Jurkat, Clone E6-1 (cell line): ENCODE data around the gene TFAM. TPM values are rescaled to one million over a fixed set of nuclear protein-coding genes. Genes with fewer than 3 reads are reported as not detected.

Source experiments
- DNase-seq: peaks from one replicate; pipeline ENCODE4 v3.0.0-alpha.2; 2011; ENCODE audit warnings: low read depth, low spot score
- H3K4me3 ChIP-seq: 2 replicates; pipeline ENCODE4 v1.5.1; 2011; ENCODE audit warnings: mild to moderate bottlenecking, low read length, control low read depth, moderate library complexity
- polyA plus RNA-seq: library from polyadenylated mRNA; unstranded; fragments of >200 nt; gene quantifications from one replicate; pipeline ENCODE4 v1.2.1, GENCODE V29; 2012; ENCODE audit warnings: missing spikeins; ENCODE audit not compliant: insufficient read length, insufficient read depth

The TFAM gene
- 46.2 TPM for polyA plus RNA-seq

DNA sequence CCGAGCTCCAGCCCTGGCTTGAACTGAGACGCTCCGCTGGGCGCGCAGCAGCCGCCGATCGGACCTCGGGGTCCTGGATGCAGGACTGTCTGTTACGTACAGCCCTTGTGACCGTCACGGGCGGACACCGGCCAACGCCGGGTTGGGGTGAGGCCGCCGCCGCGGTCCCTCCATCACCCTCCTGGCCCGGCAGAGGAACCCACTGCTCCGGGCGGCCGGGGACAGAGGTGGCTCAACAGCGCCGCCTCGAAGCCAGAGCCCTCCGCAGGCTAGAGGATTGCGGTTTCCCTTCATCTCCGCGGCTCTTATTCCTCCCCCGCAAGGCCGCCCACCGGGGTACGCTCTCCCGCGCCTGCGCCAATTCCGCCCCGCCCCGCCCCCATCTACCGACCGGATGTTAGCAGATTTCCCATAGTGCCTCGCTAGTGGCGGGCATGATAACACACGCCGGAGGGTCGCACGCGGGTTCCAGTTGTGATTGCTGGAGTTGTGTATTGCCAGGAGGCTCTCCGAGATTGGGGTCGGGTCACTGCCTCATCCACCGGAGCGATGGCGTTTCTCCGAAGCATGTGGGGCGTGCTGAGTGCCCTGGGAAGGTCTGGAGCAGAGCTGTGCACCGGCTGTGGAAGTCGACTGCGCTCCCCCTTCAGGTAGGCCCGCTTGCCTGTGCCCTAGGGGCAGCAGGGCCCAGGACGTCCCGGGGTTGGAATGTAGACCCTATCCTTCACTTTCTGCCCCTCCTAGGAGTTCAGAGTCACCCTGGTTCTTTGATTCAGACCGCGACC is at the start of gene TFAM:
TSS of gene TFAM (plus strand) at position 412 of the 785 bp plus-strand sequence. CDS start at position 550, 138 bp downstream.
- peak; percentile 85 for DNase-seq
- peak within 1 kb of the TSS; percentile 77 for H3K4me3 ChIP-seq

DNA sequence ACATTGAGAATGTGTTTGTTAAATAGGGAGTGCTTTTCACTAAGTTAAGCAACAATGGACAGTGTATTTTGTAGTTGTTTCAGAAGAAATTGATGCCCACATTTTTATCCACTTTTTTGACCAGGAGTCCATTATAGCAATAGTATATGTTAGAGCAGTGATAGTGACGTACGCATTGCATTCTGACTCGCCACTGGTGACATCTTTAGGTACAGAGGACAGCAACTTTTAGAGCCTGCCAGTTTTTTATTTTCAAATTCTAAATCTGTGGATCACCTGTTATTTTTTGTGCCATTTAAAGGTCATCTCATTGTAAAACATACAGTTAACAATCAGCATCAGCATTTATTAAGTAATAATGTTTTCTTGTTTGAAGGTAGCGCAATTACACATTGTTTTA is 49.0 kb upstream of the TFAM start:
- DNase-seq, result no peak
- H3K4me3 ChIP-seq, result no peak overlapping the region

DNA sequence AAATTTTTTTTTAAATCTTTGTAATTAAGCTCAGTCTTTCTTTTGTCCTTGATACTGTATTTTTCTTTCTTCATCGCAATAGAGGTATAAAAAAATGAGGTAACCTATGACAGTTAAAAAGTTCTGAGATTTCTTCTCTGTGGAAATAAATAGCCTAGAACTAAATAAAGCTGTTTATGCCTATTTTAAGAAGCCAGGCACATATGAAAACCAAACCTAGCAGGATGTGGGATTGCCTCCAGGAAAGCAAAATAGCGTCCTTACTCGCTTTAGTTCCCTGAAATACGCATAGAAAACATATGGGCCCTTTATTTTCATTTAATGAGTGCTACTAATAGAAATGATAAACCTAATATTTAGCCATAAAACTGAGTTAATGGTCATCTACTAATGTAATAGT is 43.8 kb upstream of the TFAM start:
- DNase-seq, result no peak
- no peak overlapping the region for H3K4me3 ChIP-seq

DNA sequence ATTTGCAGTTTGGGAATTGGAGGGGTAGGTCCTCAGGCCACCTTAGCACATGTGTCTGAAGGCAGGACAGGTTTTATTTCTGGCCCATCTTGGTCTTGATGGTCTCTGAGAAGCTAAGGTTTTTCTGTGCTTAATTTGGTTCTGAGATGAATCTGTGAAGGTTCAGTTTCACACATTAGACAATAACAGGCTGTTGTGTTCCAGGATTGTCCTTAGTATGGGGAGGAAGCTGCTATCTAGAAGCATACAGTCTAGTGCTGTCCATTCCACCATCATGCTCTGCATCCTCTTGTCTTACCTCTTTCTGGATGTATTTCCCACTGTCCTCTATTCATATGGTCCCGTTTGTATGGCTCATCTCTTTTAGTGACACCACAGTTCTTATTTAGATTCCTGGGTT is 43.3 kb upstream of the TFAM start:
- H3K4me3 ChIP-seq, result no peak overlapping the region
- DNase-seq, result no peak

DNA sequence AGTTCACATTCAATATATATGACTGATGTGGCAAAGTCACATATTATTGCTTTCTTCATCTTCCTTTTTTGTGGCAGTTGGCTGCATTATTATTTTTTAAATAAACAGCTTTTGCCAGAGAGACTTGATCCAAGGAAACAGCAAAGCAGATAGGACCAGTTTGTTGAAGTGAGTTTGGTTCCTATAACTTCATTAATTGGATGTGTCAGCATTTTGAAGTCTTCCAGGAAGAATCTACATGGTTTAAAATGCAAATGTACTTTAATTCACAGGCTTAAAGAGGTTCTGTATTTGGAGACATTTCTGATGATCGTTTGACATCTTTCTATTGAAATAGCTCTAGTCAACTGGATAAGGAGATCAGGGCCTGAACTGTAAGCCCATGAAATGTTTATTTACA is 37.2 kb upstream of the TFAM start:
- no peak for DNase-seq

DNA sequence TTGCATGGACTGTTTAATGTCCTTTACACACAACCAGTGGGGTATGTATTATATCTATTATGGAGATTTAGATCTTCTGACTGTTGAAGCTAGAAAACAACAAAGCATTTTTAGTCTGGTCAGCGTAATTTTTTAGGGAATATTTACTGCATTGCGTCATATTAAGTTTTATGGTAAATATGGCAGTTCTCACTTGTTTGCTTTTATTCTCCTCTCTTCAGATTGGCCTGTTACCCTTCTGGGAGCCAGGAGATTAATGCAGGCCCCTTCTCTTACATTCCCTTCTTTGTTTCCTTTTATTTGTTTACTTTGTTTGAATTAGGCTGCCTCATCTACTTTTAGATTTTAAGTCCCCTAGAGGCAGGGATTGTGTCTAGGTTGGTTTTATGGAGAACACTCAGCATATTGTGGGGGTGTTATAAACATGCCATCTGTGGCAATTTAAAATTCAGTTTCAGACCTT is 36.6 kb upstream of the TFAM start:
- no peak for DNase-seq
- H3K4me3 ChIP-seq, result no peak overlapping the region

More for the DNA sequence above, 37.2 kb upstream of the TFAM start:
- no peak overlapping the region for H3K4me3 ChIP-seq

DNA sequence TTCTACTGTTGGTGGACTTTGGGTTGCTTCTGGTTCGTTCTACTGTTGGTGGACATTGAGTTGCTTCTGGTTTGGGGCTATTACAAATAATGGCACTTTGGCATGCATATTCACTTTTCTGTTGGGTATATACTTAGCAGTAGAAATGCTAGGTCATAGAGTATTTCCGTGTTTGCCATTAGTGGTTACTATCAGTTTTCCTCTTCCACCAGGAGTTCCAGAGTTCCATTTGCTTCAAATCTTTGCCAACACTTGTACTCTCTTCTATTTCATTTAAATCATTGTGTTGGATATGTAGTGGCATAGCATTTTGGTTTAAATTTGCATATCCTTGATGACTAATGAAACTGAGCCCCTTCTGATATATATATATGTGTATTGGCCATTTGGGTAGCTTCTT is 35.2 kb upstream of the TFAM start:
- H3K4me3 ChIP-seq, result no peak overlapping the region
- DNase-seq, result no peak

DNA sequence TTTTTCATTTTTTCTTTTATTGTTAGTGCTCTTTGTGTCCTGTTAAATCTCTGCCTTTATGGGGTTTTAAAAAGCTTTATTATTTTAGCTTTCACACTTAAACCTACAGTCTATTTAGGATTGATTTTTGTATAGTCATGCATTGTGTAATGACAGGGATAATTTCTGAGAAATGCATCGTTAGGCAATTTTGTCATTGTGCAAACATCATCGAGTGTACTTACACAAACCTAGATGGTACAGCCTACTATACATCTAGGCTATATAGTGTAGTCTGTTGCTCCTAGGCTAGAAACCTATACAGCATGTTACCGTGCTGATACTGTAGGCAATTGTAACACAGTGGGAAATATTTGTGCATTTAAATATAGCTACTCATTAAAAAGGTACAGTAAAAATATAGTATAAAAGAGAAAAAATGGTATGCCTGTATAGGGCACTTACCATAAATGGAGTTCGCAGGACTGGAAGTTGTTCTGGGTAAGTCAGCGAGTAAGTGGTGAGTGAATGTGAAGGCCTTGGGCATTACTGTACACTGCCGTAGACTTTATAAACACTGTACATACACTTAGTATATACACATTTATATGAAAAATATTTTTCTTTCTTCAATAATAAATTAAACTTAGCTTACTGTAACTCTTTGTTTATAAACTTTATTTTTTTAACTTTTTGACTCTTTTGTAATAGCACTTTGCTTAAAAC is 34.4 kb upstream of the TFAM start:
- DNase-seq, result no peak
- H3K4me3 ChIP-seq, result no peak overlapping the region

DNA sequence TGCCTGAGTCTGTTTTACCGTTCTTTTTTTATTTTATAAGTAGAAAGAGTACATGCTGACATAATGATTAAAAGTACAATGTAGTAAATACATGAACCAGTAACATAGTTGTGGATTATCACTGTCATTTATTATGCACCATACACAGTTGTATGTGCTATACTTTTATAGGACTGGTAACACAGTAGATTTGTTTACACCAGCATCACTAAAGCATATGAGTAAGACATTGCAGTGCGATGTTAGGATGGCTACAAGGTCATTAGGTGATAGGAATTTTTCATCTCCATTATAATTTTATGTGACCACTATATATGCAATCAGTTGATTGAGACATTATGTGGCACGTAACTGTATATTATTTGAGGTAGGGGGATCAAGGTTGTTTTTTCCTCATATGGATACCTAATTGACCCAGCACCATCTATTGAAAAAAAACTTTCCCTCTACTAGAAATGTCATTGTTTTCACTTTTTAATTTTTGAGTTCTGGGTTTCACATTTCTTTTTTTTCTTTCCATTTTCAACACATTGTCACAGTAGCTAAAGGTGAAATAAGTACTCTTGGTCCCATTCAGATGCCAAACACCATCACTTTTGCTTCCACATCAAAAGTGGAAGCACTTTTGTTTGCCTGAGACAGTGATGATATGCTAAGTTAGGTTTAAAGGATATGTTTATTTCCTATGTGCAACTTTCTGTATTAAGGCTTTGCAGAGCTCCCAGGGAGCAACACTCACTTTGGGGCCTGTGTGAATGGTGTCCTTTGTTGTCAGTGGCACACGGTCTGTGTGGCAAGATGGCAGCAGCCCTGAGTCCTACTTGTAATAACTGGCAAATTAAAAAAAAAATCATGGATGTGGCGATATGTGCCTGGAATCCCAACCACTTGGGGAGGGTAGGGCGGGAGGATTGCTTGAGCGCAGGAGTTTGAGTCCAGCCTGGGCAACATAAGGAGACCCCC is 33.3 kb upstream of the TFAM start:
- no peak for DNase-seq
- no peak overlapping the region for H3K4me3 ChIP-seq

DNA sequence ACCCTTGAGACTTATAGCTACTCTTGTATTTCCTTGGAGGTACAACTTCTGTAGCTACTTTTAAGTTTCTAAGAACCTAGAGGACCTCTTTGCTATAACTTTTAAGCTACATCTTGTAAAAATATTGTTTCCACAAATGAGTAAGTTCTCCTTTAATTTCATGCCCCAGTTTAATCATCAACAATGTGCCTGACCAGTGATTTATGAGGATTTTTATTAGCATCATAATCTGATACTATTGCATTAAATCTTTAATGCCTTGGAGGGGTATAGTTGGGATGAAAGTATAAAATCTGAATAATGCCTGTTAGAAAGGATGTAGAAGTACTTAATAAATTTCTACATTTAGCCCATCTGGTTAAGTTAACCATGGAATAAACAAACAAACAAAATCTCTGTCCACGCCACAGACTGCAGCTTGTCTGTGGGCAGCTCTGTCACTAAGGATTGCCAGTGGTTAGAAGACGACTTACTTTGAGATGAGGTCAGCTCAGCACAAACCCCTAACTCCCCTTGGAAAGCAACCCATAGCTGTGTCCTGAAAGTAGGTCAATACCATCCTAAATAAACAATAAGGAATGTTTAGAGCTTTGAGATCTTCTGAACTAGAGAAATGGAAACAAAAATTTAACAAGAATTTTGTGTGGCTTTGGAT is 32.1 kb upstream of the TFAM start:
- no peak overlapping the region for H3K4me3 ChIP-seq
- DNase-seq, result no peak

DNA sequence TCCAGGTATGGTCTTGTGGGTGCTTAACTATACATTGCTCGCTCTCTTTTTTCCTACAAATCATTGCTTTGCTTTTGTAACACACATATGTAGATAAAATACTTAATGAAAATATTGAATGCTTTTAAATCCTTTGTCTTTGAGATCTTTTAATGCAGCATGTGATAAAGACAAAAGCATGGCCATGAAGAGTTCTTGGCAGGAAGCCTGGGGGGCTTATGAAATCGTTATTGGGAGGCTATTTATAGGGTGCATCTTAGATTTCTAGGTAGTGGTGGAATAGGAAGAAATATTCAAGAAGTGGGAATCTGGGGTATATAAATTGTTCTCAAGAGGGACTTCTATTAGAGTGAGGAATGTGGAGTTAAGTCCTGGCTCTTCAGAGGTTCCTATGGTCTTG is 28.5 kb upstream of the TFAM start:
- no peak for DNase-seq
- no peak overlapping the region for H3K4me3 ChIP-seq

DNA sequence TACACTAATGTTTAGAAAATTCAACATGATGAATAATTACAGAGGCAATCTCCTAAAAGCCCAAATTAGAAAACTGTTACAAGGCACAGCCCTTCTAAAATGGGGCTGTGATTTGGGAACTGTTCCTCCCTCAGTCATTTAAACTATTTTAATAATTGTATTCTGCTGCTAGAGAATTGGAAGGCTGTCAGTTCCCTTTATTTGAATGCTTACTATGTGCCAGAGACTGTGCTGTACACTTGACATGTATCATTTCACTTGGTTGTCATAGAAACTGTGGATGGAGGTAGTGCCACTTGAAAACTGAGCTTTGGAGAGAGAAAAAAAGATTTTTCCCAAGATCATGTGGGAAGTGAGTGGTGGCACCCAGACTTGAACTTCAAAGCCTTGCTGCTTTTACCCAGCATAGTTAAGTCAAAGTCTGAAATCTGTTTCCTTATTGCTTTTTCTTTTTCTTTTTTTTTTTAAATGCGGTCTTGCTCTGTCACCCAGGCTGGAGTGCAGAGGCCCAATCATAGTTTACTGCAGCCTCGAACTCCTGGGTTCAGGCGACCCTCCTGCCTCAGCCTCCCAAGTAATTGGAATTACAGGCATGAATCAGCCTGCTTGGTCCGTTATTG is 26.8 kb upstream of the TFAM start:
- no peak for DNase-seq
- no peak overlapping the region for H3K4me3 ChIP-seq

DNA sequence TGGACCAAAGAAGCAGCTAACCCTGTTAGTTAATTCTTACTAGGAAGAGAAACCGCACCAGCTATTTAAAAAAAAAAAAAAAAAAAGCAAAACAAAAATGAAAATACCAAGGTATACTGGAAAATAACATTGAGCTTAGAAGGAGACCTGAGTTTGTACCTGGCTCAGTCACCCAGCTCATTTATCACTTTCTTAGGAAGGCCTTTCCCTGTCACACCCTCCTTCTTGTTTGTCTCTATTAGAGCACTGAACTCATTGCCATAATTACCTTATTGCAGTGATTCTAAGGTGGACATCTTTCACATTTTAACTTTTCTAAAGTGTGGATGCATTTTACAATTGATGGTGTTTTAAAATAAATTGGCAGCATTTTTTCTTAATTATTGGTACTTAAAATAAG is 26.3 kb upstream of the TFAM start:
- no peak for DNase-seq
- H3K4me3 ChIP-seq, result no peak overlapping the region

DNA sequence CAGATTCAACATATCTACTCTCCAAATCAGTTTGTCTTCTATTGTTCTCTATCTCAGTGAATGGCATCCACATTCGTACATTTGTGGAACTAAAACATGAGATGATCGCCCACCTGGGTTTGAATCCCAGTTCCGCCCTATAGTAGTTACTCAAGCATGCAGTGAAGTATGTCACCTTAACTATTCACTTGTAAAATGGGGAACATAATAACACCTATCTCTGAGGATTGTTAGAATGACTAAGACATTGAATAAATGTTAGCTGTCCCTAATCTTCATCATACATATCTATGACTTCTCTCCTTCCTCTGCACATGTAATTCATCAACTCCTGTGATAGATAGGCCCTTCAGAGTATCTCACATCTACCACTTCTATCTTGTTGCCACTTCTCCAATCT is 25.7 kb upstream of the TFAM start:
- no peak overlapping the region for H3K4me3 ChIP-seq
- DNase-seq, result no peak

DNA sequence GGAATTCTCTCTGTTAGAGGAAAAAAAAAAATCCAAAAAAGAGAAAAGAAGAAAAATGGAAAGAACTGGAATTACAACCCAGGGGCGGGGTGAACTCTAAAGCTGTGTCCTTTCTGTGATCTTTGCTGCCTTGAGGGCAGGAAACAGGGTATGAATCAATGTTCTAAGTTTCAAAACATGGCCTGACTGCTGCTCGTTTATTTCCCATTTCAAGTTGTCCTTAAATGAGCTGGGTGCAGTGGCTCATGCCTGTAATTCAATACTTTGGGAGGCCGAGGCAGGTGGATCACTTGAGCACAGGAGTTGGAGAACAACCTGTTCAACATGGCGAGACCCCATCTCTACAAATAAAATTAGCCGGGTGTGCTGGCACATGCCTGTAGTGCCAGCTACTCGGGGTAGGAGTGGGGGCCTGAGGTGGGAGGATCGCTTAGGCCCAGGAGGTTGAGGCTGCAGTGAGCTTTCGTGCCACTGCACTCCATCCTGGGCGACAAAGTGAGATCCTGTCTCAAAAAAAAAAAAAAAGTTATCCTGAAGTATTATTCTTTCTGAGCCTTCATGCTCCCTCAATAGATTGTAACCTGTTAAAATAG is 24.7 kb upstream of the TFAM start:
- H3K4me3 ChIP-seq, result no peak overlapping the region
- DNase-seq, result no peak

DNA sequence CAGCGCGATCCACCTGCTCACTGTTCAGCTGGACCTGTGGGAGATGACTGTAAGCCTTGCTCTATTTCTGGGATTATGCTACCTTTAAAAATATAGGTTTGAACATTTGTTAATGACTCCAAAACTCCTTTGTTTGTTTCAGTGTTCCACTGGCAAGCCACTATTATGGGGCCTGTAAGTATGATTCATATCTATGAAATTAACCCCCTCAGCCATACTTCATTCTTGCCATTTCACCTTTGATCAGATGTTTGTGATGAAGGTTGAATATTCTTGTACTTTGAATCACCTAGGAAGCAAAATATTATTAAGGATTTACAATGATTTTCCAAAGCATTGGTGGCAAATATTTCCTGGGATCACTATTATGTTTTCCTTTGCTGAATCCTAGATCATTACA is 23.9 kb upstream of the TFAM start:
- DNase-seq, result no peak
- no peak overlapping the region for H3K4me3 ChIP-seq

DNA sequence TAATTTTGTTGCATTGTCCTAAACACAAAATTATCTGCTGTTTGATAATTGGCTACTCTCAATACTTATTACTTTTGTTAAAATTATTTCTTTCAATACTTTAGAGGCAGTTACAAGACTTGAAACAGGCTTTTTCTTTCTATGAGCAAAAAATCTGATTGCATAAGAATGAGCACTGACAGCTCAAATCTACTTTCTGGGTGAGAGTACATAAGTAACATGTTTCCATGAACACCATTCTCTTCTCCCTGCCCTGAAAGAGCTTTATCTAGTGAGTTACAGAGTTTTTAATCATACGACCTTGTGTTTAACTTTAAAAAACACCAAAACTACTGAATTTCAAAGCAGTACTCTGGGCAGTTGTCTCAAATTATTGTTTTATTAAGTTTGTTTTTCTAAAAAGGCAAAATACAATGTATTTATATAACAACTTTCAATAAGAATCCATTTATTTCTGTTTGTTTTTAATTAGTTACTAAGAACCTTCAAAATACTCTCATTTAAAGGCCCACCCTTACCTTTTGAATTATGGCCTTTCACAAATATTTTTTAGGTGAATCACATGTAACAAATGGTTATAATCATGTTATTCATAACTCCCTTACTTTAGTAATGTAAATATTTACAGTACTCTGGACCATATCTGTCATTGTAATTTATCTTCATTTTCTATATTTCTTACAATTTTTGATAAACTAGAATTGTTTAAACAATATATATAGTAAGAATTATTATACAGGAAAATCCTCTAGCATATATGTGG is 23.0 kb upstream of the TFAM start:
- no peak overlapping the region for H3K4me3 ChIP-seq
- DNase-seq, result no peak

DNA sequence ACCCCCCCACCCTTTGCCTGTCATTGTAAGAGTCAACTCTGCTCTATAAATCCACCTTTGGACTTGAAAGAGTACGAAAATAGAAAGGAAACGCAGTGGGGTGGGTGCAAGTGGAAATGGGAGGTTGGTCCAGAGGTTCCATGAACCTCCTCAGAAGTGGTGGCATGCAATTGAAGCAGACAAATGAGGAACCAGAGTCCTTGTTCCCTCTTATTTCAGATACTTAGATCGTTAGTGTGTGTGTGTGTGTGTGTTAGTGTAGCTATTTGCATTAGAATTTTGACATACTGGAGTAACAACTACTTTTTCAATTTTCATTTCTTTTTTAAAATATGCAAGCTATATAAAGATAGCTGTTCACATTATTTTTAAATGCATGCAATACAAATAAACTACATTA is 18.1 kb upstream of the TFAM start:
- H3K4me3 ChIP-seq, result no peak overlapping the region
- no peak for DNase-seq
